Measurements from ENCODE around the gene LRRC56.
"Not testable (repeated sequence)": the region's sequence is repeated elsewhere in the genome, so short reads cannot be mapped to it uniquely, and the experiment has no call there.

Gene LRRC56

GRCh38 chr11:573146-573759, 35.9 kb downstream of the LRRC56 start:
- H3K4me3 ChIP-seq (ENCODE audit: control insufficient read depth, low read depth, low read length): no peak overlapping the region
- TF ChIP-seq CTCF (IDR thresholded peaks at IDR 0.05; ENCODE audit: control insufficient read depth, insufficient read depth, low read depth, low read length, missing control alignments): no peak
- no peak for DNase-seq (ENCODE audit: low read depth)

GRCh38 chr11:574031-574570, 36.8 kb downstream of the LRRC56 start:
- H3K4me3 ChIP-seq (ENCODE audit: control insufficient read depth, low read depth, low read length); DNase-seq (ENCODE audit: low read depth): not testable (repeated sequence)

GRCh38 chr11:574632-575312, 37.4 kb downstream of the LRRC56 start:
- no peak for TF ChIP-seq CTCF (IDR thresholded peaks at IDR 0.05; ENCODE audit: control insufficient read depth, insufficient read depth, low read depth, low read length, missing control alignments)
- H3K4me3 ChIP-seq (ENCODE audit: control insufficient read depth, low read depth, low read length): peak overlapping the region; percentile 51
- DNase-seq (ENCODE audit: low read depth): no peak

GRCh38 chr11:575313-575995, 38.1 kb downstream of the LRRC56 start:
- no peak for DNase-seq (ENCODE audit: low read depth)
- no peak for TF ChIP-seq CTCF (IDR thresholded peaks at IDR 0.05; ENCODE audit: control insufficient read depth, insufficient read depth, low read depth, low read length, missing control alignments)
- H3K4me3 ChIP-seq (ENCODE audit: control insufficient read depth, low read depth, low read length): peak overlapping the region; percentile 51

- peak within 1 kb of the TSS; percentile 96 for H3K4me3 ChIP-seq (ENCODE audit: control insufficient read depth, low read depth, low read length)
- TF ChIP-seq CTCF (IDR thresholded peaks at IDR 0.05; ENCODE audit: control insufficient read depth, insufficient read depth, low read depth, low read length, missing control alignments): no peak
- DNase-seq (ENCODE audit: low read depth): peak; percentile 79
Measured at GRCh38 chr11:575996-576768, 38.9 kb downstream of the LRRC56 start, which contains the start of gene PHRF1. Gene PHRF1, plus strand, starts transcription at chr11:576470. Its CDS starts 5,043 bp downstream, at chr11:581513.

- no peak for TF ChIP-seq CTCF (IDR thresholded peaks at IDR 0.05; ENCODE audit: control insufficient read depth, insufficient read depth, low read depth, low read length, missing control alignments)
- no peak for DNase-seq (ENCODE audit: low read depth)
- peak overlapping the region; percentile 96 for H3K4me3 ChIP-seq (ENCODE audit: control insufficient read depth, low read depth, low read length)
Measured at GRCh38 chr11:576811-577610, 39.7 kb downstream of the LRRC56 start.
